NCI-H345 treated with DMSO at 0.1 percent for 48 hours (cell line): Measurements from ENCODE around the gene SCAF1.
A peak's percentile ranks its signal among the peaks of the same experiment; 100 is the strongest.
"Not testable (repeated sequence)": the region's sequence is repeated elsewhere in the genome, so short reads cannot be mapped to it uniquely, and the experiment has no call there.

ENCODE experiments used
- DNase-seq: peaks from one replicate; lab custom pipeline; 2025; ENCODE audit not compliant: unreplicated experiment; lab: John Stamatoyannopoulos, UW

The SCAF1 gene

GRCh38 chr19:49615861-49616260 is 26.1 kb upstream of the SCAF1 start:
- DNase-seq = no peak

GRCh38 chr19:49616532-49616931 is 25.5 kb upstream of the SCAF1 start:
- DNase-seq = no peak

- no peak for DNase-seq
Measured at GRCh38 chr19:49616945-49617344, 25.1 kb upstream of the SCAF1 start.

- not testable (repeated sequence) for DNase-seq
Measured at GRCh38 chr19:49617860-49618259, 24.1 kb upstream of the SCAF1 start.

GRCh38 chr19:49624967-49625910 is 16.8 kb upstream of the SCAF1 start:
- no peak for DNase-seq

DNA sequence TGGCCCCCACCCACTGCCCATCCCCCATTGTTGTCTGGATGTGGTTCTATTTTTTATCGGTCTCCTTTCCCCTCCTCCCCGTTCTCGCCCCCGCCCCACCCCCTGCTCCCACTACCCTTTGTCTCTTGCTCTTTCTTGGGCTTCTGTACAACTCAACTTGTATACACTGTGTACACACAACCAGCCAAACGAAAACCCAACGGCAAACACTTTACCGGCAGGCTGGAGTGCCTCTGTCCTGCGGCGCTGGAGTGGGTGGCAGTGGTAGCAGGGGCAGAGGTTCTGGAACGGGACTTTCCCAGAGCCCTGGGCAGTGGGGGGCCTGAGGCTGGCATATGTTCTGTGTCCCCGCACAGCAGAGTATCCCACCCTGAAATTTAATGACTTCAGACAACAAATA is 15.8 kb upstream of the SCAF1 start:
- no peak for DNase-seq

- DNase-seq = no peak
Measured at GRCh38 chr19:49629659-49630058, 12.3 kb upstream of the SCAF1 start.

GRCh38 chr19:49631014-49631588 is 10.9 kb upstream of the SCAF1 start:
- DNase-seq = no peak

DNA sequence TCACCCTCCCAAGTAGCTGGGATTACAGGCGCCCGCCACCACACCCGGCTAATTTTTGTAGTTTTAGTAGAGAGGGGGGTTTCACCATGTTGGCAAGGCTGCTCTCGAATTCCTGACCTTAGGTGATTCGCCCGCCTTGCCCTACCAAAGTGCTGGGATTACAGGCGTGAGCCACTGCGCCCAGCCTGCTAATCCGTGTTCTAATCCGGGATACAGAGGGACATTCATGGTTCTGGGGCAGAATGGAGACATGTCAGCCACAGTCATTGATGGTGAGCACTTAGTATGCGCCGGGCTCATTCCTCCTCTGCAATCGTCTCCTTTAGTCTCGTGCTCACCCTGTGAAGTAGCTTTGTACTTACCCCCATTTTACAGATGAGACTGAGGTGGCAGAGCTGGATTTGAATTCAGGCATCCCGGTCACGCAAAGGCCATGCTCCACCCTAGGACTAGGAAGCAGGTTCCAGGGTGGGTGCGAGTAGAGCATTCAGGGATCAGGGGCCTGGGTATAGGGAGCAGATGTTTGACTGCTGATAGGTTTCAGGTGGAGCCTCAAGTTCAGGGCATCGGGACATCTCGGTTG is 10.3 kb upstream of the SCAF1 start:
- no peak for DNase-seq

- no peak for DNase-seq
Measured at GRCh38 chr19:49632576-49632975, 9.4 kb upstream of the SCAF1 start.

DNA sequence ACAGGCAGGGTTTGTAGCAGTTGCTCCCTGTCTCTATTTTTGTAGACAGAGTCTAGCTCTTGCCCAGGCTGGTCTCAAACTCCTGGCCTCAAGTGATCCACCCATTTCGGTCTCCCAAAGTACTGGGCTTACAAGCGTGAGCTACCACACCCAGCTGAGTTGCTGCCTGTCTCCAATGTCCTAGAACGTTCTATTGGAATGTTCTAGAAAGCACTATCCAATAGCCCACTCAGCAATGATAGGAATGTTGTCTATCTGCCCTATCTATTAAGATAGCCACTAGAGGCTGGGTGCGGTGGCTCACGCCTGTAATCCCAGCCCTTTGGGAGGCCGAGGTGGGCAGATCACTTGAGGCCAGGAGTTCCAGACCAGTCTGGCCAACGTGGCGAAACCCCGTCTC is 8.7 kb upstream of the SCAF1 start:
- not testable (repeated sequence) for DNase-seq

DNA sequence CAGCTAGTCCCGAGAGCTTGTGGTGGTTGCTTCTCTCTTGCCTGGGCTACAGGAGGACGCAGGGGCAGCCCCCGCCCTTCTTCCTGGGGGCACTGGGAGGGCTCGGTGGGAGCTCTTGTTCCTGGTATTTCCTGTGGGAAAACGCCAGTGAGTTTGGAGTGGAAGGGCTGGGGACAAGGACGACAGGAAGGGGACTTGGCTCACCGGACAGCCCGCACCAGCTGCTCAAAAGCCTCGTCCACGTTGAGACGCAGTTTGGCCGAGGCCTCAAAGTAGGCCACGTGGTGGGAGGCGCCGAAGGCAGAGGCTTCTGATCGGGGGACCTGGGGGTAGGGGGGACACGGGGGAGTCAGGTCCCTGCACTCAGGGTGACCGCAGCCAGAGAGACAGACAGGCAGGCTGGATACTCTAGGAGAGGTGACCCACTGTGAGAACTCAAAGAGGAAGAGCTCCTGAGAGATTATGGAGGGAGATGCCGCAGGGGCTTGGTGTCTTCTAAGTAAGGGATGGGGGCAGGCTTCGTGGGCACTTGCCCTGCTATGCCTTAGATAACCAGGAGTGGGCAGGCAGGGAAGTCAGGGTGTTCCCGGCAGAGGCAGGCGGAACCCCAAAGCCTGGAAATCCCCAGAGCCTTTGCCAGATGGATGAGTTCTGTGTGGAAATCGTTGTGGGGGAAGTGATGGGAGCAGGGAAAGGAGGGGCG is 6.3 kb upstream of the SCAF1 start:
- no peak for DNase-seq

DNA sequence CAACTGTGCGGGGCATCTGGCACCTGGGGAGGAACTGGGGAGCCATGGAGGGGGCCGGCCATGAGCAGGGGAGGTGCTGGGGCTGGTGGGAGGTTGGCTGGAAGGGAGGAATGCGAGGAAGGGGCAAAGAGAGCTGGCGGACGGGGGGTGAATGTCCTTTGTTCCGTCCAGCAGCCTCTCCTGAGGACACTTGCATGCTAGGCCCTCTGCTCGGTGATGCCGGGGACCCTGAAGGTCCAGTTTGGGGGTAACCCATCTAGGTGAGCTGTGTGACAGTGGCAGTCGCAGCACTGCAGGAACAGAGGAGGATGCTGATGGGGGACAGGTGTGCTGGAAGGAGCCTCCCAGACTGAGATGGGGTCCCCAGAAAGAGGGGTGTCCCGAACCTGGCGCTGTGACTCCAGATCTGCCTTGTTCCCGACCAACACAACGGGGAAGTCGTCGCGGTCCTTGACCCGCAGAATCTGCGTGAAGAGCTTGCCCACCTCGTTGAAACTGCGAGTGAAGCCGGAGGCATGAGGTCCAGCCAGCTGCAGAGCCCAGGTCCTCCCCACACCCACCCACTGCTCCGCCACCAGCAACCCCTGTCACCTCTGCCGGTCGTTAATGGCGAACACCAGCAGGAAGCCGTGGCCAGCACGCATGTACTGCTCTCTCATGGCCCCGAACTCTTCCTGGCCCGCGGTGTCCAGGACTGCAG is 5.6 kb upstream of the SCAF1 start:
- no peak for DNase-seq

DNA sequence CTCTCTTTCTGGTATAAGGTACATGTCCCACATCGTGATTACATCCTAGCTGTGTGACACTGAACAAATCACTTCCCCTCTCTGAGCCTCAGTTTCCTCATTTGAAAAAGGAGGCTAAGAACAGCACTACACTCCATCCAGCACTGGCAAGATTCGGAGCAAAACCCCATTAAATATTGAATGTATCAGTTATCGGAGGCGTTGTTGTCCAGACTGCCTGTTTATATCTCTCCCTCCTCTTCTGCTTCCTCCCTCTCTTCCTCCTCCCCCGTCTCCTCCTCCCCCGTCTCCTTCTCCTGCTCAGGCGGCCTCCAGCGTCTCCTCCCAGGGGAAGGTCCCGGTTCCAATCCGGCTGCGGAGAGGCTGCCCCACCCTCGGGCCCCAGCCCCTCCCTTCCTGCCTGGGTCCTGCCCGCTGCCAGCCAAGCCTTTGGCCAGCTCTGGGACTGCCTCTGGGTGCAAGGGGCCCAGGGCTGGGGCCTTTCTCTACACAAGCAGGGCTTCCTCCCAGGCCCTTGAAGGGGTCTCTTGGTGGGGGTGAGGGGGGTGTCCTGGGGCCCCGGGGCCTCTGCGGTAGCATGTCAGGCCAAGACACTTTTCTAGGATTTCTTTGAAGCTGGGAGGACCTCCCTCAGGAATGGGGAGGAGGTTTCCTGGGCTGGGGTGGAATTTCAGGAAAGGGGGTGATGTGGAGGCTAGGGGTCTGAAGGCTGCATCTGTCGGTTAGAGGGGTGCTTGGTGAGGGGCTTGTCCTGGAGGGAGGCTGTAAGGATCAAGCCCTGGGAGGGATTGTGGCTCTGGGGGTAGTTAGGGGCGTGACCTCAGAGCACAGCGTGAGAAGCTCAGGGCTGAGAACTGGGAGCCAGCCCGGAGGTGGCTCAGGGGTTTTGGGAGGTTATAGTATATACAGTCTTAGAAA is 3.9 kb upstream of the SCAF1 start:
- DNase-seq = no peak

- no peak for DNase-seq
Measured at GRCh38 chr19:49639401-49640112, 2.5 kb upstream of the SCAF1 start.

DNA sequence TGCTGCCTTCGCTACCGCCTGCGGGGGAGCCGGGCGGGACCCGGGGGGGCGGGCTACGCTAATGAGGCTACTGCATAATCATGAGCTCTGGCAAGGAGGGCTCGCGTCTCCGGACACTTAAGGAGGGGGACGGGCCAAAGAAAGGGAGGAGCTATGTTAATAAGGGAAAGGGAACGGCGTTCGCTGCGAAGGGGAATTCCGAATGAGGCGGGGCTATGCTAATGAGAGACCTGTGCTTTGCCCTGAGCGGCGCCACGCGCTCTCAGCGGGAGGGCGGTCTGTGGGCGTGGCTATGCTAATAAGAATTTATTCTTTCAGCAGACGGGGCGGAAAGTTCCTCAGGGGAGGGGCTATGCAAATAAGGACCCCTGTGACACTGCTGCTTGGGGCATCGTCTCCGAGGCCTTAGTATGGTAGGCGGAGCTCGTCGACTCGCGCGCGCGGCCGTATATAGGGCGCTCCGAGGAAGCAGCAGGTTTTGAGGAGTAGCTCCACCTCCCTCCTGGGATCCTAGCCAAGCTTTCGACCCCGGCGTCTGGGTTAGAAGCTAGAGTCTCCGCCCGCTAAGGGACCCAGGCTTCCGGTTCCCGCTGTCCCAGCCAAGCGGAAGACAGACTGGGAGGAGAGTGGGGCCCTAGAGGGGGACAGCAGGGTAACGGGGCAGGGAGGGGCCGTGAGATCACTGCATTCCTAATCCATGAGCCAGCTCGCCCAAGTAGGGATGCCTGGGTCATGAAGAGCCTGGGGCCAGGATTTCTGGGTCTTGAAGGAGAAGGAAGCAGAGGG is 1.7 kb upstream of the SCAF1 start, which contains the start of gene RRAS:
TSS of gene RRAS (minus strand) at position 31 of the 786 bp plus-strand sequence. CDS start 45 bp downstream, outside the sequence.
- DNase-seq = peak; percentile 78

DNA sequence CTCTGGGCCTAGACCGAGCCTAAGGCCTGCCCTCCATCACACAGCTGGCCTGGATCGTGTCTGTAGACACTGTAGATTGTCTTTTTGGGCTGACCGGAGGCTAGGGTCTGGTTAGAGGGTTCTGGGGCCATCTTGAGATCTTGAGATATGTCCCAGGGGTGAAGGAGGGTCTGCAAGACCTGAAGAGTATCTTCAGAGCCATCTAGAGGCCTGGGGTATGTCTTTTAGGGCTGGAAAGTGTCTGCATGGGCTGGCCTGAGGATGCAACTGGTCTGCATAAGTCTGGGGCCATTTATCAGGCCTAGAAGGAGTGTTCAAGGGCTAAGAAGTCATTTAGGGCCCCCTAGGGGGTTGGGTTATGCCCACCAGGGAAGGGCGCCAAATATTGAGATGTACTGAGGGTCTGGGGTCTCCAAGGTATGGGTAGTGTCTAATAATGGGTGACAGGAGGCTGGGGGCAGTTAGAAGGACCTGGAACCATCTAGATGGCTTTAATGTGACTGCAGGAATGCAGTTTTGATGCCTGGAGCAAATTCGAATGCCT is 555 bp downstream of the SCAF1 start:
- no peak for DNase-seq

- DNase-seq = no peak
Measured at GRCh38 chr19:49643466-49643865, 1.5 kb downstream of the SCAF1 start.
